ENCODE results near the gene EXOC4.
"Not testable (repeated sequence)": the region's sequence is repeated elsewhere in the genome, so short reads cannot be mapped to it uniquely, and the experiment has no call there.

The EXOC4 gene

GRCh38 chr7:133987582-133987981, 734.7 kb downstream of the EXOC4 start:
- no peak for DNase-seq (ENCODE audit: low spot score)

GRCh38 chr7:133993547-133993946, 740.7 kb downstream of the EXOC4 start:
- no peak for DNase-seq (ENCODE audit: low spot score)

GRCh38 chr7:133994100-133994499, 741.2 kb downstream of the EXOC4 start:
- not testable (repeated sequence) for DNase-seq (ENCODE audit: low spot score)

GRCh38 chr7:133997463-133997862, 744.6 kb downstream of the EXOC4 start:
- DNase-seq (ENCODE audit: low spot score), result no peak

GRCh38 chr7:133999178-133999577, 746.3 kb downstream of the EXOC4 start:
- DNase-seq (ENCODE audit: low spot score), result no peak

GRCh38 chr7:134004829-134005505, 752.1 kb downstream of the EXOC4 start:
- DNase-seq (ENCODE audit: low spot score), result no peak

GRCh38 chr7:134009314-134010110, 756.6 kb downstream of the EXOC4 start:
- DNase-seq (ENCODE audit: low spot score), result no peak

GRCh38 chr7:134013249-134013648, 760.4 kb downstream of the EXOC4 start:
- DNase-seq (ENCODE audit: low spot score), result no peak

- no peak for DNase-seq (ENCODE audit: low spot score)
Observed at GRCh38 chr7:134014935-134015334, 762.1 kb downstream of the EXOC4 start.

GRCh38 chr7:134016223-134016941, 763.5 kb downstream of the EXOC4 start:
- peak; percentile 55 for DNase-seq (ENCODE audit: low spot score)

- DNase-seq (ENCODE audit: low spot score), result no peak
Observed at GRCh38 chr7:134016942-134017303, 764.0 kb downstream of the EXOC4 start.

- no peak for DNase-seq (ENCODE audit: low spot score)
Observed at GRCh38 chr7:134018306-134018705, 765.4 kb downstream of the EXOC4 start.

GRCh38 chr7:134019251-134019650, 766.4 kb downstream of the EXOC4 start:
- DNase-seq (ENCODE audit: low spot score), result no peak

- no peak for DNase-seq (ENCODE audit: low spot score)
Observed at GRCh38 chr7:134021836-134022235, 769.0 kb downstream of the EXOC4 start.

GRCh38 chr7:134022286-134022911, 769.5 kb downstream of the EXOC4 start:
- DNase-seq (ENCODE audit: low spot score), result no peak

- no peak for DNase-seq (ENCODE audit: low spot score)
Observed at GRCh38 chr7:134024739-134025138, 771.9 kb downstream of the EXOC4 start.

GRCh38 chr7:134028853-134029252, 776.0 kb downstream of the EXOC4 start:
- DNase-seq (ENCODE audit: low spot score), result no peak

GRCh38 chr7:134029743-134030142, 776.9 kb downstream of the EXOC4 start:
- DNase-seq (ENCODE audit: low spot score), result no peak

GRCh38 chr7:134030460-134030865, 777.6 kb downstream of the EXOC4 start:
- DNase-seq (ENCODE audit: low spot score), result no peak

GRCh38 chr7:134031835-134032617, 779.1 kb downstream of the EXOC4 start:
- DNase-seq (ENCODE audit: low spot score), result peak; percentile 22

GRCh38 chr7:134034652-134035051, 781.8 kb downstream of the EXOC4 start:
- no peak for DNase-seq (ENCODE audit: low spot score)

GRCh38 chr7:134037991-134038390, 785.1 kb downstream of the EXOC4 start:
- DNase-seq (ENCODE audit: low spot score), result no peak

All from RKO (cell line).